IPS DF 4.7 (cell line): ENCODE results near the gene RAB11FIP3.
"Not testable (repeated sequence)": the region's sequence is repeated elsewhere in the genome, so short reads cannot be mapped to it uniquely, and the experiment has no call there.

Source experiments
- DNase-seq: peaks from one replicate; pipeline ENCODE4 v3.0.0-alpha.2; 2013; ENCODE audit warnings: low spot score; ENCODE audit errors: extremely low read depth

The RAB11FIP3 gene

GRCh38 chr16:492211-492875 lies 66.9 kb downstream of the RAB11FIP3 start:
- DNase-seq = no peak

GRCh38 chr16:494676-495075 lies 69.2 kb downstream of the RAB11FIP3 start:
- not testable (repeated sequence) for DNase-seq

GRCh38 chr16:495127-495748 lies 69.8 kb downstream of the RAB11FIP3 start:
- DNase-seq = no peak

GRCh38 chr16:496097-496886 lies 70.8 kb downstream of the RAB11FIP3 start:
- no peak for DNase-seq

- DNase-seq = no peak
Measured at GRCh38 chr16:497258-497657, 71.8 kb downstream of the RAB11FIP3 start.

- DNase-seq = no peak
Measured at GRCh38 chr16:499924-500323, 74.5 kb downstream of the RAB11FIP3 start.

- DNase-seq = no peak
Measured at GRCh38 chr16:500709-501108, 75.3 kb downstream of the RAB11FIP3 start.

GRCh38 chr16:502179-502943 lies 76.9 kb downstream of the RAB11FIP3 start:
- no peak for DNase-seq

- DNase-seq = no peak
Measured at GRCh38 chr16:503150-504071, 78.0 kb downstream of the RAB11FIP3 start.

GRCh38 chr16:505479-506245 lies 80.2 kb downstream of the RAB11FIP3 start:
- DNase-seq = no peak

GRCh38 chr16:506246-506546 lies 80.7 kb downstream of the RAB11FIP3 start:
- DNase-seq = no peak

- DNase-seq = not testable (repeated sequence)
Measured at GRCh38 chr16:507527-507926, 82.1 kb downstream of the RAB11FIP3 start.

GRCh38 chr16:507996-508395 lies 82.5 kb downstream of the RAB11FIP3 start:
- no peak for DNase-seq

GRCh38 chr16:508884-509736 lies 83.7 kb downstream of the RAB11FIP3 start:
- no peak for DNase-seq

- DNase-seq = no peak
Measured at GRCh38 chr16:510066-510825, 84.8 kb downstream of the RAB11FIP3 start.

GRCh38 chr16:512802-513201 lies 87.4 kb downstream of the RAB11FIP3 start:
- DNase-seq = no peak

GRCh38 chr16:513950-514349 lies 88.5 kb downstream of the RAB11FIP3 start:
- no peak for DNase-seq

GRCh38 chr16:515175-515938 lies 89.9 kb downstream of the RAB11FIP3 start:
- DNase-seq = no peak
